NCI-H774 (cell line): ENCODE data around the gene PCLAF.

Experiments
- DNase-seq: peaks from one replicate; lab custom pipeline; 2025; lab: John Stamatoyannopoulos, UW

PCLAF gene

DNA sequence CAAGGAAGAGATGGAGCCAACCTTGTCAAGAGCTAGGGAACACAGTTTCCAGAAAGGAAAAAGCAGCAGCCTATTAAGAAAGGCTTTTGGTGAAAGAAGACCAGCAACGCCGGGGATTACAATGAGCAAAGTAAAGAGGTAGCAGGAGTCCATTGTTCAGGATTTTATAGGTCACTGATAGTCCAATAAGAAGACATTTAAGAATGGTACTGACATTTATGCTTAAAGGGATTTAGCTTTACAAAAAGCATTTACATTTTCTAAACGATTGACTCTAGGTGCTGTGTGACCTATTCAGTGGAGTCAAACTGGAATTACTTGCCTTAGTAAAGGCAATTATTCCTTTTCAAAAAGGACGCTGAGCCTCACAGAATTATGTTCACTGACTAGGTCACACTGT, 66.0 kb downstream of the PCLAF start:
- DNase-seq: no peak

DNA sequence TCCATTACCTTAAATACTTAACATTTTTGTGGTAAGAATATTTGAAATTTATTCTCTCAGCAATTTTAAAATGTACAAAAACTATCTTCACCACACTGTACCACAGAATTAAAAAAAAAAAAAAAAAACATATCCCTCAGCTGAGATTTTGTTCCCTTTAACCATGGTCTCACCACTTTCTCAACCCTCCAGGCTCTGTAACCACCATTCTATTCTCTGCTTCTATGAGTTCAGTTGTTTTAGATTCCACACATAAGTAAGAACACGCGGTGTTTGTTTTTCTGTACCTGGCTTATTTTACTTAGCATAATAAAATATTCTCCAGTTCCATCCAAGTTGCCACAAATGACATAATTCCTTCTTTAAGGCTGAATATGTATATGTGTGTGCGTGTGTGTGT, 66.8 kb downstream of the PCLAF start:
- DNase-seq: no peak
